HK-2 (cell line): Measurements from ENCODE around the gene NCAPD2.
"Not testable (repeated sequence)": the region's sequence is repeated elsewhere in the genome, so short reads cannot be mapped to it uniquely, and the experiment has no call there.

ENCODE experiments used
- DNase-seq: peaks from one replicate; pipeline ENCODE4 v3.0.0-alpha.2; 2018; ENCODE audit not compliant: unreplicated experiment

Gene NCAPD2

DNA sequence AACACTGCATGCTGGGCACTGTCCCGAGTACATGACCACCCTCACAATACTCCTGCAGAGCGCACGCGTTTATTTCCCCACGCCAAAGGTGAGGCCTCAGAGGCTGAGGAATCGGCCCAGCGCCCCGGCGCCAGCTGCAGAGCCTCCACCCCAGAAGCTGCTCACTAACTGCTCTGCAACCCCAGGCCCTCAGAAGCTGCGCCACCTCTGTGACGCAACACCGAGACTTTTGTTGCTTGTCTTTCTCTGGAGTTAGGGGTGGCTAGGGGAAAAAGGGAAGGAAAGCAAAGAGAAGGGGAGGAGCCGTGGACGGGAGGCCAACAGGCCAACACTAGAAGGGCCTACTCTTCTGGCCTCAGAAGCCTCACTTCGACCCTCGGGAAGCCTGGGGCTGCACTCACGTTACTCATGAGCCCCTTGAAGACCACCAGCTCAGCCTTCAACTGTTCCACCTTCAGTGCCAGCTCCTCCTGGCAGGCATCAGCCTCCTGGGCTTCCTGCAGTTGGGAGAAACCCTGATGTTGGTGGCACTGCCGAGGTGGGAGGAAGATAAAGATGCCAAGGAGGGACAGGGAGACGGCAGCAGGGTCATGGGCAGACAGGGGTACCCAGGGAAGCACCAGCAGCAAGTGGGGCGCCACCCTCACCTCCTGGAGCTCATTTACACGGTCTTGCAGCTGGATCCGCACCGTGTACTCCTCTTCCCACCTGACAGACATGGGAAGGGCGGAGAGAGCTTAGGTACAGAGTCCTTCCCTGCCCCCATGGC is 56.6 kb downstream of the NCAPD2 start:
- no peak for DNase-seq

DNA sequence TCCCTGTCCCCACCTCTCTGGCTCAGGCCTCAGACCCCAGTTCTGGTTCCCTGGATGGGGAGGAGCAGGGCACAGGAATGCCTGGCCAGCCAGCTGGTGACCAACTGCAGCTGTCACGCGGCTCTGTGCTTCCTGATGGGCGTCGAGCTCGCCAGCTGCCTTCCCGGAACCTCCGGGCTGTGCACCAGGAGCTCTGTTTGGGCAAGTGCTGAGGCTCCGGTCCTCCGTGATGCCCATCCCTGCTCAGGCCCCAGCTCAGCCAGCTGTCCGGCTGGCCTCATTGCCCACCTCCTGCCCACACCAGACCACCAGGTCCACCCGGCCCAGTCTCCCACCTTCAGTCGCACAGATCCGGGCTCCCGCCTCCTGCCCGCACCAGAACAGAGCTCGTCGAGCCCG is 57.2 kb downstream of the NCAPD2 start:
- DNase-seq = no peak

DNA sequence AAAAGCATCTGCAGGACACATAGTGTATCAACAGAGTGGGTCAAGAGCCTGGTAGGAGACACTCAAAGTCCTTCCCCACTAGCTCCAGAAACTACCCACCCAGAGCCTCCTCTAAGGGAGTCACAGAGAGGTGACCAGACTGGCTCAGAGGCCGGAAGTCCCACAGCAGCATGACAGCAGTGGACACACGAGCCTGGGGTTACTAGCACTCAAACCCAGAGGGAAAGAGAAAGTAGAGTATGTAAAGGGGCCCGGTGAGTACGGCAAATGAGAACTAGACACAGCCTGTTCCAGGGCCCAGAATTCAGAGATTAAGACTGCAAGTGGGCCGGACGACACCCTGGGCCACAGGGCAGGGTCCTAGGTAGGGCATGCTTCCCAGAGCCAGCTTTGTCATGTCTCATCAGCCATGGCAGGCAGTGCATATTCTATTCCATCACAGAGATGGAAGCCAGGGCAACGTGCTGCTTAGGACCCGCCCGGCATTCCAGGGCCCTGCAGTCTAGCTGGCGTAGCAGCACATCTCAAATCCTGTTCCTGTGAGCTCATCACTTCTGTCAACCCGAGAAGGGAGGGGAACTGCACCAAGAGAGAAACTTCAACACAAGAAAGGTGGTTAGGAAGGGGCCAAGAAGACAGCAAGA is 57.7 kb downstream of the NCAPD2 start:
- no peak for DNase-seq

DNA sequence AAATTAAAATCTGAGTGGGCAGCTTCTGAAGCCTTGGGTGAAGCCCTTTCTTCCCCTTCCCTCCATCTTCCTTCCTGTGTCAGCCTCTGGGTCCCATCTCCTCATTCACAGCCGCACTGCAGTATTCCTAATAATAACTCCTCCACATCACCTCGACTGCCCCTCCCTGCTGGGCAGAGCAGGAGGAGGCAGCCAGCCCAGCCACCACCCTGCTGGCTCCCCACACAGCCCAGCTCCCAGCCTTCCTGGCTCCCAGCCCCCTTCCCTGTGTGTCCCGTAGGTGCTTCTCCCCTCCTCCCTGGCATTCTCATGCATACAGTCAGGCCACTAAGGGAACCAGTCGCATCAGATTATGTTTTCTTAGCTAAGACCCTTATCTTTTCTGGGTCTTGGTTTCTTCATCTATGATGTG is 58.2 kb downstream of the NCAPD2 start:
- DNase-seq = no peak

DNA sequence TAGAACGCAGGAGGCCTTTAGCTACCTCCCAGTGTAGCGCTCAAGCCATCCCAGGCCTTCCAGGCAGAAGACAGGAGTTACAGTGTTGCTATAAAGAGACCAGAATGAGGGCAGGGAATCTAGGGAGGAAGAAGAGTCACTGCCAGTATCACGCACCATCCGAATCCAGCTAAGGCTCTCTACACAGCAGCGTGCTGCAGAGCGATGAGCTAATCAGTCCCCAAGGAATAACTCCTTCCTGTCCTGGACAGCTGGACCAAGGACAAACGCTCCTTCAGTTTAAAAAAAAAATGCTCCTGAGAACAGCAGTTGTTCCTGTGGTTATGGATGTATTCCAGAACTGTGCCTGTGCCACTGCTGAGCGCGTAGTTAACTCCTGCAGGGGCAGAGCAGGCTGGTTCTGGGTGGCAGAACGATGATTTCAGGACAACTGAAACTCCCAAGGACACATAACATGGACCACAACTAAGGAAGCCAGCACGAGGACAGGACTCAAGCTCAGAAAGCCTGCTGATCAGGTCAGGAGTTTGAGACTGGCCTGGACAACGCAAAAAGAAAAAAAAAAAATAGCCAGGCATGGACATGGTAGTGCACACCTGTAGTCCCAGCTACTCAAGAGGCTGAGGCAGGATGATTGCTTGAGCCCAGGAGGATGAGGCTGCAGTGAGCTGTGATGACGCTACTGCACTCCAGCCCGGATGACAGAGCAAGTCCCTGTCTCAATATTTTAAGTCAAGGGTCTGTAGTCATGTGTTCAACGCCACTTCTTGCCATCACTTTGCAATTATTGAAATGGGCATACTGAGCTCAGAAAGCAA is 59.4 kb downstream of the NCAPD2 start:
- no peak for DNase-seq

DNA sequence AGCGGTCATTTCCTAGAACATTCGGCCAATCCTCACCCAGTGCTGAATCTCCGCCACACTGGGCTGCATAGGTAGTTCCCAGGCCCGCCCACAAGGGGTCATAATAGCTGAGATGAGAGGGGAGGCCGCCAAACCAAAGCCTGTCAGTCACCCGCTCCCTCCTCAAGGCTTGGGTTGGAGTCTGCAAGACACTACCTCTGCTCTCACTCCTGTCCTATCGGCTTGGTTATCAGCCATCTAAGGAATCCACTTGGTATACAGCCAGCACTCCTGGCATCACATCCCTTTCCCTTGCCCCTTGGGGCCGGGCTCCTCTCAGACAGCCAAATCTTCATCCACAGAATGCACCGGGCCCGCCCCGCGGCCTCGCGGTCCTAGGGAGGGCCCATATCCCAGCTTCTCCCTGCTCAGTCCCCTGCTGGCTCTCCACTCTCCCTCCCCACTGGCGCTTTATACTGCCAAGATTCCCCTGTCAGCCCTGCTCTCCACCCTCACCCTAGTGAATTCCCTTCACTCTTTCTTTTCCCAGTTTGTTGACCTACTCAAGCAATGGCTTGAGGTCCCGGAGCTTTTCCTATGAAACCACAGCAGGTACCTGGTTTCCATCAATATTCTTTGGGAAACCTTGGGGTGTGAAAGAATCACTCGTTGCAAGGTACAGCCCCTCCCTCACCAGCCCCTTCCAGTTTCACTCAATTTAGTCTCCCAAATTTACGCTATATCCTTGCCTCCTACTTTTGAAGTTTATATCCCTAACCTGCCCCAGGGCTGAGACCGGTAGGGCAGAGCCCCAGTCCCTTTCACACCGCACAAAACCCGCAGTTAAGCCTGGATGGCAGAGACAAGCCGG is 60.5 kb downstream of the NCAPD2 start:
- peak; percentile 82 for DNase-seq

DNA sequence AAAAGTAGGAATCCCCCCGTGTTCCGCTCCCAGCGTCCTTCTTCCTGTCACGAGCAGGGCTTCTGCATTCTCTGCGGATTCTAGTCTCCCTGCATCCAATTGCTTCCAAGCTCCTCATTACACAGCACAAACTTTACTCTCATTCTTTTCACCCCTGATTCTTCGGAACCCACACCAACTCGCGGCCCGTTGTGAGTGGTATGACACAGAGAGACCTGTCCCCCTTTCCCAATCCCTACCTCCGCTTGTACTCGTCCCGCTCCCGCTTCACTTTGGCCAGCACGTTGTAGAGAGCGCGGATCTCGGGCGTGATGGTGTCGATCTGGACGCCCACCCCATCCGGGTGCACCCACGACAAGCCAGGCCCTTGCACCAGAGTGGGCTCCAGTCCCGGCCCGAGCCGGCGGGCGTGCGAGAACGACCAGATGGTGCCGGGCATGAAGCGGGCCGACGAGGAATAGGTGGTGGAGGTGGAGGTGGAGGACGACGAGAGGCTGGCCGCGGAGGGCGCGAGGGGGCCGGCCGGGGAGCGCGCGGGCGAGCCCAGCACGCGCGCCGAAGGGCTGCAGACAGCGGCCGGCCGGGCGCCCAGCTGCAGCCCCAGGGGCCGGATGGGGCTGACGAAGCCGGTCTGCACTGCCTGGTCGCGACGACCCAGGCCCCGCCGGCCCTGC is 61.3 kb downstream of the NCAPD2 start:
- no peak for DNase-seq

DNA sequence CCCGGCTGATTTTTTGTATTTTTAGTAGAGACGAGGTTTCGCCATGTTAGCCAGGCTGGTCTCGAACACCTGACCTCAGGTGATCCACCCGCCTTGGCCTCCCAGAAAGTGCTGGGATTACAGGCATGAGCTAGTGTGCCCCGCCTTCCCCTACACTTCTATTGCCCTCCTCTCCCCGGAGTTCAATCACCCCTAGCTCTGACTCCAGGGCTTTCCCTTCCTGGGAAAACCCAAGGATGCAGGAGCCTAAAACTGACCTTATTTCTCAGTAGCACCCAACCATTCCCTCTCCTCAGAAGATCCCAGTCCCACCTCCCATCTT is 62.6 kb downstream of the NCAPD2 start:
- not testable (repeated sequence) for DNase-seq

DNA sequence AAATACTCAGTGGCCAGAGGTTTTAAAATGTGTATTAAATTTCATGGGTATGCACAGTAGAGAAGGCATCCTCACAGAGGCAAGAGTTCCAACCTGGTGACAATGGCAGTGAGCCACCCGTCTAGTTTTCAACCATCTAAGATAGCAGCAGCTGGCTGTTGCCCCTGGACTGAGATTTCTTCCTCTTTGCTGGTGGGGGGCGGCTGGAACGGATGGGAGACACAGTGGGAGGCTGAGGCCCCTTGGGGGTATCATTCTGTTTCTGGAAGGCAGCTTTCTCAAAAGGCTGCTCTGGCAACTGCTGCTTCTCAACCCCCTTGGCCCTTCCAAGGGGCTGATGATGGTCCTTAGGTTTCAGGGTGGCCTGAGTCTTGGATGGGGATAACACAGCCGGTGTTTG is 63.0 kb downstream of the NCAPD2 start:
- DNase-seq = no peak

DNA sequence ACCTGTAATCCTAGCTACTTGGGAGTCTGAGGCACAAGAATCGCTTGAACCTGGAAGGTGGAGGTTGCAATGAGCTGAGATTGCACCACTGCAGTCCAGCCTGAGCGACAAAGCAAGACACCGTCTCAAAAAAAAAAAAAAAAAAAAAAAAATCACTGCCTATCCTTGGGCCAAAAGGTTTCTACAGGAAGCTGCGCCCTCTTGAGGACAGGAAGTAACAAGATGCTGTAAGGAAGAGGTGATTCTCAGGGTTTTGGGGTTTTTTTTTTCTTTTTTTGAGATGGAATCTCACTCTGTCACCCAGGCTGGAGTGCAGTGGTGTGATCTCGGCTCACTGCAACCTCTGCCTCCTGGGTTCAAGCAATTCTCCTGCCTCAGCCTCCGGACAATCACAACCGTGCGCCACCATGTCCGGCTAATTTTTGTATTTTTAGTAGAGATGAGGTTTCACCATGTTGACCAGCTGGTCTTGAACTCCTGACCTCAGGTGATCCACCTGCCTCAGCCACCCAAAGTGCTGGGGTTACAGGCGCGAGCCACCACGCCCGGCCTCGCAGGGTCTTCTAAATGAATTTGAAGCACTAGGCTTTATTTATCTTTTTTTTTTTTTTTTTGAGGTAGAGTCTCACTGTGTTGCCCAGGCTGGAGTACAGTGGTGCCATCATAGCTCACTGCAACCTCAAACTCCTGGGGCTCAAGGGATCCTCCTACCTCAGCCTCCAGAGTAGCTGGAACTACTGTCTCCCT is 64.3 kb downstream of the NCAPD2 start:
- DNase-seq = not testable (repeated sequence)

DNA sequence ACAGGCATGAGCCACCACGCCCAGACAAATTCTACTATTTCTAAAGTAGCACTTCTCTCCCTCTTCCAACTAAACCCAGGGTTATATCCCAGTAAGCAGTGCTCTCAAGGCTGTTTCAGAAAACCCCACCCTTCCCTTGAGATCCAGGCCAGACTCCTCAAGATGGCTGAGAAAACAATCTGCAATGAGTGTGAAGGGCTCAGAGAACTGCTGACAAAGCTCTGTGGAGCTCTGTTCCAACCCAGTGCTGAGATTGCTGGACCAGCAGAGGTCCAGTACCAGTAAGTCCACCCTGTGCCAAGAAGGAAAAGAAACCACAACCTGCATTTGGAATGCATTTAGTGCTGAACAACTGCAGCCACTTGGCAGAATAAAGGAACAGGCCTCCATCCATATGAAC is 65.6 kb downstream of the NCAPD2 start:
- no peak for DNase-seq

DNA sequence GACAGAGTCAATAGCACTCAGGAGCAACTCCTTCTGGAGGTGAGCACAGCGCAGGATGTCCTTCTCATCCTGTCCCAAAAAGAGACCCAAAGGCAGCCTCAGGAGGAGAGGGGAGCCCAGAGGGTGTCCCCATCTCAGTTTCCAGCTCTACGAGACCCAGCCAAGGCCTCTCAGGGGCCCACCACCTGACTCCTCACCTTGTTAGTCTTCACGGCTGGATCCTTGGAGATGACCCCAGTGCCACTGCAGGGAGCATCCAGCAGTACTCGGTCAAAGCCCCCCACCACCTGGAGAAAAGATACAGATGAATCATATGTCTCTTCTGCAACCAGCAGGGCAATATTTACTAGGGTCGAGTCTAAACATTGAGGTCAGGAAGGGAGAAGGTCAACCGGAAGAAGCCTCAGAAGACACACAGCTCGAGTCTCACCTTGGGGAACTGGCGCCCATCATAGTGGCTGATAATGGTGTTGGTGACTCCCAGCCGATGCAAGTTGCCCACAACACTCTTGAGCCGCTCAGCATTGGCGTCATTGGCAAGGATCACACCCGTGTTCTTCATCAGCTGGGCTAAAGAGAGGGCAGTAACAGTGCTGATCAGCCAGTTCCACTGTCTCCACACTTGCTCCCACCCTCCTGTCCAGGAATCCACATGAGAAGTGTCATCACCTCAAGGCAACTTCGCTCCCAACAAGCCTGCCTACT is 66.8 kb downstream of the NCAPD2 start:
- no peak for DNase-seq

DNA sequence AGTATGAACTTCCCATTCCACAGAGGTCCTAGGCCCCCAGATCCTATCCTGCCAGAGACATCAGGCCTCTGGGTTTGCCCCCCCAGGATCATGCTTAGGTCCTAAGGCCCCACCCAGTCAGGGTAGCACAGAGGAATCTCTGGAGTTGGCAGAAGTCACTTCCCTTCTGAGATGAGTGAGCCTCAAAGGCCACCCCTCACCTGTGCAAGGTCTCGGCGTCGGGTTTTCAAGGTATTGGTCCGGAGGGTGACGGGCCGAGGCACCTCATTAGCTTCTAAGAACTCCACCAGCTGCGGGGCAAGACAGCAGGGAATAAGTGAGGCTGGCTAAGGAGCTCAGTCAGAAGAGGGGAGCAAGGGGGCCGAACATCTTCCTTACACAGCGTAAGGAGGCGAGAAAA is 69.0 kb downstream of the NCAPD2 start:
- no peak for DNase-seq

DNA sequence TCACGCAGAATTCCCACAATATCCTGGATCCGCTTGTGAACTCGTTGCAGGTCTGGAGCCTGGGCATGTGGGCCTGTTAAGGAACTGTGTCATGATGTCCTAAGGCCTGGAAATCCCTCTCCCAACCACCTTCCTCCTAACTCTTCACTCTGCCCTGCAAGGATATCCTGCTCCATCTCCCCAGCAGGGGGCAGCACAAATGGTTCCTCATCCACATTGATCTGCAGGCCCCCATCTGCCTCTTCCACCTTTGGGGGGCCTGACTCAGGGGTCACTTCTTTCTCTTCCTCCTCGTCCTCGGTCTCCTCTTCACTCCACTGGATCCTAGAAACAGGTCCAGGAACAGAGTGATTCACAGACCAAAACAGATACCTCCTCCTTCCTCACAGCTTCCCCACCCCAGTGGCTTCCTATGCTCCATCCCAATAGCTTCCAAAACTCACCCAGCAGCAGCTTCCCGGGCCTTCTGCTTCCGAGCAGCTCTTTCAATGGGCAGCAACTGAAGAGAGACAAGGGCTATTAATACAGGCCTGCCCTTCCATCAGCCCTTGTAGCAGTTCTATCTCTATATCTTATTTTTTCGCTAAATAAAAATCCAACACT is 69.6 kb downstream of the NCAPD2 start:
- peak; percentile 55 for DNase-seq

DNA sequence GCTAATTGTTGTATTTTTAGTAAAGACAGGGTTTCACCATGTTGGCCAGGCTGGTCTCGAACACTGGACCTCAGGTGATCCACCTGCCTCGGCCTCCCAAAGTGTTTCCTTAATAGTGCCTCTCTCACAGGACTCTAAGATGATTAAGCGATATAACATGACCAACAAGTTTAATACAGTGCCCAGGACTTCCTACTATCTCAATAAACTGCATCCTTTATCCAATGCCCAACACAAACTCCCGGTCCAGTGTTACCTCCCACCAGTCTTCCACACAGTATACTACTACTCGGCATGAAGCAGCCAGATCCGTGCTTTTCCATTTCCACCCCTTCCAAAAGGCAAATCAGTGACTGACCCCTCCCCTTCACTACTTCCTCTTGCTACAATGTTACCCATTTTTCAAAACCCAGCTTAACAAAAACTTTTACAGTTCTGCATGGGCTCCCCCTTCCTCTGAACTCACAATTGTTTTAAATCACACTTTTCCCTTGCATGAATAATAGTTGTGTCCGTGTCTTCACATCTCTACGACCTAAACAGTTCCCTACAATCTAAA is 73.3 kb downstream of the NCAPD2 start:
- no peak for DNase-seq

DNA sequence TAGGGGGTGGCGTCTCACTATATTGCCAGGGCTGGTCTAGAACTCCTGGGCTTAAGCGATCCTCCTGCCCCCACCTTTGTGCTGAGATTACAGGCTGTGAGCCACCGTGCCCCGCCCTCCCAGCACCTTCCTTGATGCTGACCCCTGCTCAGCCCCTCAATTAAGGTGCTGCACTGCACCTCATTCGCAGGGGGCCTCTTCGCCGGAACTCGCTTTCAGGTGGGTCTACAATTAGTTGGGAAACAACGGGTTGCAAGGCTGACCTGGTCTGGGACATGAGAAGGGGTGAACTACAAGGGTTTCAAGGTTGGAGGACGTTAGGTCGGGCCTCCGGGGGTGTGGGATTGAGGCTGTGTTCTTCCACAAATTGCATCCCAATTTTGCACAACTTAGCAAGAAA is 75.4 kb downstream of the NCAPD2 start:
- no peak for DNase-seq

DNA sequence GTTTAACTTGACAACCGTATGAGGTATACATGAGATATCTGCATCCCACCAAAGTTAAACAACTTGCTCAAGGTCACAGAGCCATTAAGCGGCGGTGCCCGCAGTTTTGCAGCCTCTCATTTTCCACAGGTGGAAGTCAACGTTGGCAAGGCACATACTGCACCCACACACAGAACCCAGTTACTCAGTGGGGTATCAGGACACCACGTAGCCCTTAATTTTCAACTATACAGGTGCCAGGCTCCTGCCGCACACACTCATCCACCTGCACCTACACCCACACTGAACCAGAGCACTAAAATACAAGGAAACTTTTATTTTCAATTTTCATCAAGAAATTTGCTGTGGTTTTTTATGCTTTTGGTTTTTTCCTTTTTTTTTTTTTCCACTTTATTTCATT is 75.9 kb downstream of the NCAPD2 start:
- no peak for DNase-seq

DNA sequence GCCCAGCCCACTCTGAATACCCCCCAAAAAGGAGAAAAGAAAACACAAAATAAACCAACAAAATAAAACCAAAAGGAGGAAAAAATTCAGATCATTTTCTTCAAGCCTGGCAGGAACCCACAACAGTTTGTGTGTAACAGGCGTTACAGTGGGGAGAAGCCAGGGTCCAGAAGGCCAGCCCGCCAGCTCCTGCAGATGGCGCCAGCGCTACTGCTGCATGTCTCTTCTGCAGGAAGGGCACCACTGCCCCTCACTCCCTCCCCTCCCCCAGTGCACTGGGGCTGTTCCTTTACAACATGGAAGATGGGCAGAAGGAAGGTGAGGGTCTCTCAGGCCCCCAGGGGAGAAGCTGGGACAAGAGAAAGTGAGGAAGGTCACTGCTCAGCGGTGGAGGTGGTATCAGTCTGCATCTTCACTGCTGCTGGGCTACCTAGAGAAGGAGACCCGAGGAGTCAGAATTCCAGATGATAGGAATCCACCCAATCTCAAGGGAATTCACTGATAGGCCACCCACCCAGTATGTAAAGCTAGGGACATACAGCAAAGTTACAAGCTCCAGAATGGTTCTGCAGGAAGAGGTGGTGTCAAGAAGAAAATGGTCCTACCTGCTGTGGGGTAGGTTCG is 76.5 kb downstream of the NCAPD2 start:
- peak; percentile 59 for DNase-seq

DNA sequence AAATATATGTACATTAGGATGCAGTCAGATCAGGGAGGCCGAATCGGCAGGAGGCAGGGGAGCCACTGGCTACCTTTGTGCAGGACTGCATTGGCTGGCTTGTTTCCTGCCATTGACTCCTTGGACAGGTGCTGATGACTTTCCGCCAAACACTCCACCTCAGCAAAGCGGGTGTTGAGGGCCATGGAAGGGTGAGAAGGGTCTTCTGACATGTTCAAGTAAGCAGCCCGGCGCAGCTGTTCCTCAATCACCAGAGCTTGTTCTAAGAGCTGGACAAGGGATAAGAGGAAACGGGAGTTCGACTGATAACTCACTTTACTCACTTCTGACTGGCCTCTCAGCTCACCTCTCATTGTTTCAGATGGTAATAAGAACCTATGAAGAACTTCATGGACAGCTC is 79.1 kb downstream of the NCAPD2 start:
- no peak for DNase-seq
